Measurements from ENCODE around the gene EDIL3. TPM values are rescaled to one million over a fixed set of nuclear protein-coding genes. Genes with fewer than 3 reads are reported as not detected.

Gene EDIL3
- total RNA-seq, 2 experiments from 2014 or later, result not detected

- no peaks in the 10 kb centered on the region for H3K4me1 ChIP-seq (ENCODE audit: insufficient read depth, low read length)
- no peak for DNase-seq
- no peak for ATAC-seq (ENCODE audit: poor library complexity)
- Mint-ChIP-seq H3K36me3 (ENCODE audit: low read depth) (no peaks in the 10 kb centered on the region), H3K9me3 (no peaks in the 10 kb centered on the region), H3K27me3 (no peaks in the 10 kb centered on the region), H3K4me3 (no peak overlapping the region), H3K27ac (no peak overlapping the region), H3K4me1 (ENCODE audit: low read depth) (no peaks in the 10 kb centered on the region)
- no peak overlapping the region for H3K27ac ChIP-seq (ENCODE audit: low read depth in 1 of 2, low read length in 2 of 2)
- peaks cover 0 to 4% of the 10 kb centered on the region in 2 experiments for H3K9me3 ChIP-seq (ENCODE audit: control insufficient read depth in 1 of 2, insufficient read depth in 1 of 2, low read length in 2 of 2)
- ChIA-PET CTCF (no interaction called here), POLR2A (no interaction called here)
- no peaks in the 10 kb centered on the region for H3K36me3 ChIP-seq (ENCODE audit: insufficient read depth, low read length)
- no peak for TF ChIP-seq CTCF (IDR thresholded peaks at IDR 0.05)
- H3K4me3 ChIP-seq (ENCODE audit: low read length), result no peak overlapping the region
- intact Hi-C loops (cut with DNase I, micrococcal nuclease), result no loop called here
- no peaks in the 10 kb centered on the region for H3K27me3 ChIP-seq (ENCODE audit: control insufficient read depth in 1 of 2, insufficient read depth in 2 of 2, low read length in 2 of 2)
Observed at GRCh38 chr5:84372066-84372695, 12.5 kb downstream of the EDIL3 start.

DNA sequence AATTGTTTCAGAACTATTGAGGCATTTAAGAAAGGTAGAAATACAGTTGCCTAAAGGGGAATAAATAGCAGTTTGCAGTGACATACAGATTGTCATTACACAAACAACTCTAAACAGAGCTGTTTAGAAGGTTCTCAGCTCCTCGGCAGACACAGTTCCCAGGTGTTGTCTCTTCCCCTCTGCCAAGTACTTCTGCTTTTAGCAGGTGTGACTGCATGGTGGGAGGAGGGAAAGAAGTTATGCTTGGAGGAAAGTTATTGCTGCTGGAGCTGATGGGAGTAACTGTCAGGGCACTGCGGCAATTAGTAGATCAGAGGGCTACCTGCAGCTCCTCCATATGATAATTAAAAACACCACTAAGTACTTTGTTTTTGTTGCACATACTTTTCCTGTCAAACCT is 14.5 kb downstream of the EDIL3 start:
- no peak for ATAC-seq (ENCODE audit: poor library complexity)
- no peak for TF ChIP-seq CTCF (IDR thresholded peaks at IDR 0.05)
- no peaks in the 10 kb centered on the region for H3K4me1 Mint-ChIP-seq (ENCODE audit: low read depth)
- Histone ChIP-seq H3K4me1 (ENCODE audit: insufficient read depth, low read length) (no peaks in the 10 kb centered on the region), H3K9me3 (ENCODE audit: control insufficient read depth in 1 of 2, insufficient read depth in 1 of 2, low read length in 2 of 2) (no peaks in the 10 kb centered on the region), H3K27ac (ENCODE audit: low read depth in 1 of 2, low read length in 2 of 2) (no peak overlapping the region), H3K4me3 (ENCODE audit: low read length) (no peak overlapping the region), H3K36me3 (ENCODE audit: insufficient read depth, low read length) (no peaks in the 10 kb centered on the region), H3K27me3 (ENCODE audit: control insufficient read depth in 1 of 2, insufficient read depth in 2 of 2, low read length in 2 of 2) (no peaks in the 10 kb centered on the region)
- no peaks in the 10 kb centered on the region for H3K36me3 Mint-ChIP-seq (ENCODE audit: low read depth)
- H3K27me3 Mint-ChIP-seq, result no peaks in the 10 kb centered on the region
- H3K4me3 Mint-ChIP-seq, result no peak overlapping the region
- POLR2A ChIA-PET, result no interaction called here
- CTCF ChIA-PET, result no interaction called here
- no peaks in the 10 kb centered on the region for H3K9me3 Mint-ChIP-seq
- DNase-seq, result no peak
- no peak overlapping the region for H3K27ac Mint-ChIP-seq
- intact Hi-C loops (cut with DNase I, micrococcal nuclease), result no loop called here

GRCh38 chr5:84364043-84364442 is 20.6 kb downstream of the EDIL3 start:
- Mint-ChIP-seq H3K27ac (no peak overlapping the region), H3K36me3 (ENCODE audit: low read depth) (no peaks in the 10 kb centered on the region), H3K4me1 (ENCODE audit: low read depth) (no peaks in the 10 kb centered on the region), H3K9me3 (no peaks in the 10 kb centered on the region), H3K4me3 (no peak overlapping the region), H3K27me3 (no peaks in the 10 kb centered on the region)
- no peak overlapping the region for H3K4me3 ChIP-seq (ENCODE audit: low read length)
- intact Hi-C loops (cut with DNase I, micrococcal nuclease), result no loop called here
- ChIA-PET POLR2A (no interaction called here), CTCF (no interaction called here)
- H3K36me3 ChIP-seq (ENCODE audit: insufficient read depth, low read length), result no peaks in the 10 kb centered on the region
- ATAC-seq (ENCODE audit: poor library complexity) (no peak), DNase-seq (no peak)
- no peak overlapping the region for H3K27ac ChIP-seq (ENCODE audit: low read depth in 1 of 2, low read length in 2 of 2)
- H3K27me3 ChIP-seq (ENCODE audit: control insufficient read depth in 1 of 2, insufficient read depth in 2 of 2, low read length in 2 of 2), result no peaks in the 10 kb centered on the region
- no peaks in the 10 kb centered on the region for H3K4me1 ChIP-seq (ENCODE audit: insufficient read depth, low read length)
- H3K9me3 ChIP-seq (ENCODE audit: control insufficient read depth in 1 of 2, insufficient read depth in 1 of 2, low read length in 2 of 2), result no peaks in the 10 kb centered on the region
- no peak for TF ChIP-seq CTCF (IDR thresholded peaks at IDR 0.05)

Measured in CD4-positive, alpha-beta T cell (primary cell).